Bronchial epithelial cell (primary cell): ENCODE data around the gene RFX5. TPM values are rescaled to one million over a fixed set of nuclear protein-coding genes. Genes with fewer than 3 reads are reported as not detected.

Source experiments
- DNase-seq: peaks from one replicate; pipeline ENCODE4 v3.0.0-alpha.2; 2010; ENCODE audit warnings: low read depth
- FAIRE-seq: peaks from 2 replicates; lab custom pipeline; 2011; peaks lifted over from hg19 to GRCh38; lab: Jason Lieb, UNC
- H3K27me3 ChIP-seq: 2 replicates; pipeline ENCODE4 v1.5.1; 2011; ENCODE audit warnings: low read length; ENCODE audit not compliant: control insufficient read depth, insufficient read depth
- H3K36me3 ChIP-seq: 2 replicates; pipeline ENCODE4 v1.5.1; 2011; ENCODE audit warnings: low read length; ENCODE audit not compliant: control insufficient read depth, insufficient read depth
- H3K4me3 ChIP-seq: 2 replicates; pipeline ENCODE4 v1.5.1; 2011; ENCODE audit warnings: mild to moderate bottlenecking, low read depth, low read length, control low read depth
- total RNA-seq: library from RNA; depleted of rRNA; stranded (reverse); fragments of >200 nt; gene quantifications from 2 replicates; pipeline ENCODE4 v1.2.1, GENCODE V29; 2014
- TF ChIP-seq, protein P1 (sequence below): IDR thresholded peaks from 2 replicates; pipeline ENCODE4 v1.5.1; 2011; ENCODE audit warnings: mild to moderate bottlenecking, moderate library complexity, low read length, control low read depth, inconsistent platforms; ENCODE audit not compliant: insufficient read depth, severe bottlenecking

RFX5 gene
- total RNA-seq, 1 donor from 2014 or later = 16.6 TPM

DNA sequence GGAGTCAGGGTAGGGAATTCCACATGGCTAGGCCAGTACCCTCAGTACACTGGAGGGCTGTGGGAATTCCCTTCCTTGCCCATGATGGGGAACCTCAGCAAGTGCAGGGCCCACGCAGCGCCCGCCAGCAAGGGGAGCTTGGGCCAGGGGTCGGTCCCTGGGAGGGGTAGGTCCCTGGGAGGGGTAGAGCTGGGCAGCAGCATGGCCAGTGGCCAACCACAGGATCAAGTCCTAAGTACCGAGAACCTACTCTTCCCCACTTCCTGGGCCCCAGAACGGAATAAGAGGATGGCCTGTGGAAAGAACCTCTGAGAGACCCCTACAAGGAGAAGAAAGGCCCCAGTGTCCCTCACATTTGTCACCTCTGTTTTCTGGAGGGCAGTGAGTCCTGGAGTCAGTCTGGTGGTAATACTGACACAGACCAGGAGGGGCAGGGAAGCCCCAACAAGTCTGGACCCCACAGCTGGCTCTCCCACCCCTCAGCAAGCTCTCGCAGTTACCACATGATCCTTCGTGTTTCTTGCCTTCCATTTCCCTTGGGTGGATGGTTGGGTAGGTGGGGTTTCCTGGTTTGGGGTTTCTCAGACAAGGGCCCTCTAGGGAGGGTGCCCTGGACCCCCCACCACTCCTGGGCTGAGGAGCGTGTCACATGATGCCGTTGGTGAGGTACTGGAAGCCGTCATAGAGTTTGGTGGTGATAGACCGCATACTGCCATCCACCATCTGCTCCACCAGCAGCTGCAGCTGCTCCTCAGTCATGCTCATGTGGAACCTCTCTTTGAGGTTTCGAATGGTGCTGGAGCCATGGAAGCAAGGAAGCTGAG is 54.6 kb downstream of the RFX5 start:
- FAIRE-seq (peak; percentile 32), DNase-seq (no peak)
- H3K27me3 ChIP-seq = no peaks in the 10 kb centered on the region
- TF ChIP-seq, protein P1, sequence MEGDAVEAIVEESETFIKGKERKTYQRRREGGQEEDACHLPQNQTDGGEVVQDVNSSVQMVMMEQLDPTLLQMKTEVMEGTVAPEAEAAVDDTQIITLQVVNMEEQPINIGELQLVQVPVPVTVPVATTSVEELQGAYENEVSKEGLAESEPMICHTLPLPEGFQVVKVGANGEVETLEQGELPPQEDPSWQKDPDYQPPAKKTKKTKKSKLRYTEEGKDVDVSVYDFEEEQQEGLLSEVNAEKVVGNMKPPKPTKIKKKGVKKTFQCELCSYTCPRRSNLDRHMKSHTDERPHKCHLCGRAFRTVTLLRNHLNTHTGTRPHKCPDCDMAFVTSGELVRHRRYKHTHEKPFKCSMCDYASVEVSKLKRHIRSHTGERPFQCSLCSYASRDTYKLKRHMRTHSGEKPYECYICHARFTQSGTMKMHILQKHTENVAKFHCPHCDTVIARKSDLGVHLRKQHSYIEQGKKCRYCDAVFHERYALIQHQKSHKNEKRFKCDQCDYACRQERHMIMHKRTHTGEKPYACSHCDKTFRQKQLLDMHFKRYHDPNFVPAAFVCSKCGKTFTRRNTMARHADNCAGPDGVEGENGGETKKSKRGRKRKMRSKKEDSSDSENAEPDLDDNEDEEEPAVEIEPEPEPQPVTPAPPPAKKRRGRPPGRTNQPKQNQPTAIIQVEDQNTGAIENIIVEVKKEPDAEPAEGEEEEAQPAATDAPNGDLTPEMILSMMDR = no peak
- H3K4me3 ChIP-seq = no peak overlapping the region
- peaks cover 39% of the 10 kb centered on the region for H3K36me3 ChIP-seq

DNA sequence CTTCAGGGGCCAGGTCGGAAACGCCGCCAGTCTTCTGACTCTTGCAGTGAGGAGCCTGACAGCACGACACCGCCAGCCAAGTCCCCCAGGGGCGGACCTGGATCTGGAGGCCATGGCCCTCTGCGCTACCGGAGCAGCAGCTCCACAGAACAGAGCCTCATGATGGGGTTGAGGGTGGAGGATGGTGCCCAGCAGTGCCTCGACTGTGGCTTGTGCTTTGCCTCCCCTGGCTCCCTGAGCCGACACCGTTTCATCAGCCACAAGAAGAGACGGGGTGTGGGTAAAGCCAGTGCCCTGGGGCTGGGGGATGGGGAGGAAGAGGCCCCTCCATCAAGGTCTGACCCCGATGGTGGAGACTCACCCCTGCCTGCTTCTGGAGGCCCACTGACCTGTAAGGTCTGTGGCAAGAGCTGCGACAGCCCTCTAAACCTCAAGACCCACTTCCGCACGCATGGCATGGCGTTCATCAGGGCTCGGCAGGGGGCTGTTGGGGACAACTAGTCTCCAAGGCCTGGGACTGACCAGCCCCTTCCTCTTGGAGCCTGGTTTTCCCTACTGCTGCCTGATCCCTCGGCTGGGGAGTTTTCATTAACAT is 56.2 kb downstream of the RFX5 start:
- no peak overlapping the region for H3K4me3 ChIP-seq
- no peak for FAIRE-seq
- H3K36me3 ChIP-seq = peaks cover 49% of the 10 kb centered on the region
- H3K27me3 ChIP-seq = no peaks in the 10 kb centered on the region
- TF ChIP-seq, protein P1 = no peak
- DNase-seq = no peak

Other genes starting within 250 kb of the RFX5 start
- 0.38 and 0.53 TPM in 2 replicates for gene SEMA6C, start 200.6 kb downstream of the RFX5 start, total RNA-seq
- gene TNFAIP8L2, start 190.6 kb downstream of the RFX5 start, total RNA-seq = not detected in 2 replicates
- gene LYSMD1, start 181.3 kb downstream of the RFX5 start, total RNA-seq = 5.0 and 8.6 TPM in 2 replicates
- gene SCNM1, start 181.1 kb downstream of the RFX5 start, total RNA-seq = 19.7 and 34.9 TPM in 2 replicates
- not detected in 2 replicates for gene TMOD4, start 171.3 kb downstream of the RFX5 start, total RNA-seq
- 64.2 and 69.4 TPM in 2 replicates for gene VPS72, start 157.1 kb downstream of the RFX5 start, total RNA-seq
- 40.2 and 44.0 TPM in 2 replicates for gene PIP5K1A, start 148.7 kb downstream of the RFX5 start, total RNA-seq
- gene PSMD4, start 92.5 kb downstream of the RFX5 start, total RNA-seq = 259 and 280 TPM in 2 replicates
- 9.0 and 12.8 TPM in 2 replicates for gene ZNF687, start 65.0 kb downstream of the RFX5 start, total RNA-seq
- 20.8 and 30.9 TPM in 2 replicates for gene PI4KB, start 19.8 kb downstream of the RFX5 start, total RNA-seq
- gene SELENBP1, start 25.5 kb upstream of the RFX5 start, total RNA-seq = 4.2 and 7.0 TPM in 2 replicates
- 350 and 396 TPM in 2 replicates for gene PSMB4, start 52.3 kb upstream of the RFX5 start, total RNA-seq
- 6.6 and 10.2 TPM in 2 replicates for gene POGZ, start 112.2 kb upstream of the RFX5 start, total RNA-seq
- gene CGN, start 164.1 kb upstream of the RFX5 start, total RNA-seq = 4.2 and 12.5 TPM in 2 replicates
- 25.0 and 54.3 TPM in 2 replicates for gene TUFT1, start 193.1 kb upstream of the RFX5 start, total RNA-seq